HepG2 (cell line): Measurements from ENCODE around the gene SYNDIG1. TPM values are rescaled to one million over a fixed set of nuclear protein-coding genes. Genes with fewer than 3 reads are reported as not detected.

Source experiments
- ATAC-seq: fragments of 200-7000 bp; cut with Tn5 transposase; 3 replicates; pipeline ENCODE4 v1.9.1; 2020; ENCODE audit warnings: mild to moderate bottlenecking, moderate library complexity
- BruUV-seq: library from RNA; stranded (reverse); fragments of 400-500 nt; replicated peaks from 2 replicates; lab custom pipeline; 2021; lab: Mats Ljungman, UMichigan
- CTCF ChIA-PET: fragments of 300-600 bp; formaldehyde crosslinking; extraction: SDS; loops from one replicate; lab custom pipeline; 2021; ENCODE audit warnings: low total read pairs, inconsistent platforms, low intra/inter-chr PET ratio; lab: Yijun Ruan, JAX
- POLR2A ChIA-PET: fragments of 350-600 bp; sonication (Branson Sonifier 250); formaldehyde crosslinking; loops from one replicate; lab custom pipeline; 2020; ENCODE audit warnings: antibody characterized with exemption, inconsistent platforms; lab: Yijun Ruan, JAX
- DNase-seq: peaks from one replicate; pipeline ENCODE4 v3.0.0-alpha.2; 2015; ENCODE audit warnings: low spot score
- FAIRE-seq: peaks from 3 replicates; lab custom pipeline; 2011; peaks lifted over from hg19 to GRCh38; lab: Jason Lieb, UNC
- H2AFZ ChIP-seq: one replicate; pipeline ENCODE4 v1.6.1; 2011; ENCODE audit warnings: low read length, inconsistent platforms
- H3K27ac ChIP-seq: fragments of 300-600 bp; 3 replicates; pipeline ENCODE4 v1.8.0; 2011; ENCODE audit warnings: mixed run types, mild to moderate bottlenecking, mixed read lengths, low read length, inconsistent platforms; ENCODE audit not compliant: insufficient read depth; ENCODE audit errors: extremely low read length
- H3K27me3 ChIP-seq, 2 experiments: fragments of 200-600 bp in 1 of 2; 2 replicates in 1 of 2; 3 replicates in 1 of 2; pipeline versions ENCODE4 v1.6.0 to v1.8.0; 2011; ENCODE audit warnings: low read length in 2 of 2, mild to moderate bottlenecking in 2 of 2, moderate library complexity in 2 of 2, inconsistent platforms in 1 of 2; ENCODE audit not compliant: insufficient read depth in 2 of 2, control insufficient read depth in 1 of 2
- H3K36me3 ChIP-seq, 2 experiments: fragments of 200-600 bp in 1 of 2; replicated peaks in 1 of 2; 2 replicates in 1 of 2; 3 replicates in 1 of 2; pipeline versions ENCODE4 v1.5.1 to v1.8.0; 2011; ENCODE audit warnings: low read length in 2 of 2, inconsistent platforms in 1 of 2; ENCODE audit not compliant: insufficient read depth in 2 of 2, control insufficient read depth in 1 of 2
- H3K4me1 ChIP-seq: 2 replicates; pipeline ENCODE4 v1.5.1; 2012; ENCODE audit warnings: low read length, inconsistent platforms; ENCODE audit not compliant: insufficient read depth
- H3K4me2 ChIP-seq: 2 replicates; pipeline ENCODE4 v1.6.0; 2011; ENCODE audit warnings: low read depth, low read length, inconsistent platforms
- H3K4me3 ChIP-seq, 3 experiments: fragments of 200-600 bp in 1 of 3; sonication (generic), shearing (Covaris generic) in 1 of 3; replicated peaks in 1 of 3; 2 replicates each; pipeline ENCODE4 v1.5.1; 2011 to 2016; ENCODE audit warnings: low read length in 3 of 3, inconsistent platforms in 2 of 3, low read depth in 2 of 3, mild to moderate bottlenecking in 2 of 3, control low read depth in 1 of 3, mixed read lengths in 1 of 3; ENCODE audit not compliant: insufficient read depth in 1 of 3
- H3K79me2 ChIP-seq: one replicate; pipeline ENCODE4 v1.6.1; 2011; ENCODE audit warnings: low read length, inconsistent platforms; ENCODE audit not compliant: insufficient read depth
- H3K9ac ChIP-seq: 2 replicates; pipeline ENCODE4 v1.6.0; 2011; ENCODE audit warnings: mild to moderate bottlenecking, low read depth, low read length, inconsistent platforms; ENCODE audit not compliant: insufficient read depth
- H3K9me3 ChIP-seq: 2 replicates; pipeline ENCODE4 v1.5.1; 2012; ENCODE audit warnings: mild to moderate bottlenecking, low read length
- H4K20me1 ChIP-seq: 2 replicates; pipeline ENCODE4 v1.6.0; 2011; ENCODE audit warnings: inconsistent platforms, mild to moderate bottlenecking, low read length, moderate library complexity; ENCODE audit not compliant: insufficient read depth
- GLI4 ChIP-seq: sonication (generic); formaldehyde crosslinking; IDR thresholded peaks from 2 replicates; pipeline ENCODE4 v1.5.1; 2020; ENCODE audit warnings: missing genetic modification reagents, mild to moderate bottlenecking, moderate library complexity, borderline replicate concordance
- HMGA1 ChIP-seq: sonication (generic); formaldehyde crosslinking; conservative IDR thresholded peaks from 2 replicates; pipeline ENCODE4 v1.4.0; 2020; ENCODE audit warnings: missing genetic modification reagents
- IRF9 ChIP-seq: sonication (generic); formaldehyde crosslinking; IDR thresholded peaks from 2 replicates; pipeline ENCODE4 v1.8.0; 2022; ENCODE audit warnings: missing genetic modification reagents, mild to moderate bottlenecking, borderline replicate concordance
- MAFF ChIP-seq: IDR thresholded peaks from 2 replicates; pipeline ENCODE4 v1.6.1; 2011; ENCODE audit warnings: low read depth, low read length, improper control_type of control experiment
- MAFK ChIP-seq, 2 experiments: IDR thresholded peaks in 1 of 2; conservative IDR thresholded peaks in 1 of 2; 2 replicates each; pipeline ENCODE4 v1.6.1; 2011; ENCODE audit warnings: improper control_type of control experiment in 2 of 2, low read length in 2 of 2
- NFIC ChIP-seq: IDR thresholded peaks from 2 replicates; pipeline ENCODE4 v1.6.1; 2012; ENCODE audit warnings: mild to moderate bottlenecking, low read length, inconsistent platforms
- NFKB2 ChIP-seq: sonication (generic); formaldehyde crosslinking; IDR thresholded peaks from 2 replicates; pipeline ENCODE4 v1.4.0; 2020; ENCODE audit warnings: missing genetic modification reagents, borderline replicate concordance
- ZNF280D ChIP-seq: sonication (generic); formaldehyde crosslinking; IDR thresholded peaks from 2 replicates; pipeline ENCODE4 v1.5.1; 2020; ENCODE audit warnings: mild to moderate bottlenecking, missing genetic modification reagents
- ZNF44 ChIP-seq: sonication (generic); formaldehyde crosslinking; IDR thresholded peaks from 2 replicates; pipeline ENCODE4 v1.5.1; 2020; ENCODE audit warnings: mild to moderate bottlenecking, missing genetic modification reagents
- ZNF530 ChIP-seq: sonication (generic); formaldehyde crosslinking; IDR thresholded peaks from 2 replicates; pipeline ENCODE4 v1.5.0; 2020; ENCODE audit warnings: low read depth, mild to moderate bottlenecking, missing genetic modification reagents
- ZNF556 ChIP-seq: sonication (generic); formaldehyde crosslinking; IDR thresholded peaks from 2 replicates; pipeline ENCODE4 v1.4.0; 2020; ENCODE audit warnings: mild to moderate bottlenecking, missing genetic modification reagents, borderline replicate concordance
- ZNF557 ChIP-seq: sonication (generic); formaldehyde crosslinking; IDR thresholded peaks from 2 replicates; pipeline ENCODE4 v1.4.0; 2020; ENCODE audit warnings: missing genetic modification reagents
- ZNF576 ChIP-seq: sonication (generic); formaldehyde crosslinking; IDR thresholded peaks from 2 replicates; pipeline ENCODE4 v1.4.0; 2020; ENCODE audit warnings: mild to moderate bottlenecking, missing genetic modification reagents
- ZNF740 ChIP-seq: sonication (generic); formaldehyde crosslinking; IDR thresholded peaks from 2 replicates; pipeline ENCODE4 v1.4.0; 2020; ENCODE audit warnings: missing genetic modification reagents
- ZNF775 ChIP-seq: sonication (generic); formaldehyde crosslinking; IDR thresholded peaks from 2 replicates; pipeline ENCODE4 v1.4.0; 2020; ENCODE audit warnings: missing genetic modification reagents, mild to moderate bottlenecking, moderate library complexity, borderline replicate concordance
- WGBS: methylation state at CpG from one replicate; pipeline ENCODE4 v1.1.6; 2017; ENCODE audit warnings: low lambda C conversion rate; 5-methylcytosine and 5-hydroxymethylcytosine counted together
- in situ Hi-C: cut with HindIII; loops from 2 replicates; pipeline ENCODE4 v1.10.0; 2017; ENCODE audit warnings: low pct_unique_long_range_greater_than_20kb; ENCODE audit not compliant: extremely low pct_ligation_motif_present
- intact Hi-C: fragments of 100-400 bp; cut with micrococcal nuclease; formaldehyde crosslinking; loops from one replicate; pipeline ENCODE4 v1.10.0; 2022; ENCODE audit not compliant: unreplicated experiment
- polyA plus RNA-seq, 8 experiments: library from polyadenylated mRNA; depleted of rRNA in 3 of 8; stranded (reverse) in 7 of 8; unstranded in 1 of 8; fragments of >200 nt; fragmentation: Illumina TruSeq in 4 of 8; extraction: Trizol in 4 of 8; gene quantifications; 2 replicates each; pipeline versions ENCODE4 v1.2.1 to v1.2.3, GENCODE V29; 2011 to 2016; ENCODE audit warnings: low read depth in 4 of 8, missing spikeins in 1 of 8, mixed read lengths in 1 of 8; ENCODE audit not compliant: insufficient read depth in 1 of 8
- total RNA-seq, 5 experiments: library from RNA; depleted of rRNA; stranded (reverse); fragments of >200 nt; fragmentation: Illumina TruSeq; extraction: Trizol; gene quantifications; 2 replicates each; pipeline ENCODE4 v1.2.3, GENCODE V29; 2016; ENCODE audit warnings: low read depth in 1 of 5

The SYNDIG1 gene
- total and polyA plus RNA-seq, 2 of the 13 experiments (the other 11 are each of a cell fraction or from before 2014, with no cell fraction given), result not detected

GRCh38 chr20:24618739-24619138, 149.3 kb downstream of the SYNDIG1 start:
- POLR2A ChIA-PET, result no interaction called here

More at GRCh38 chr20:24618739-24619138, 149.3 kb downstream of the SYNDIG1 start:
- no peak overlapping the region for H2AFZ ChIP-seq
- no peaks in the 10 kb centered on the region for H3K79me2 ChIP-seq
- TF ChIP-seq ZNF556 (CRISPR knock-in tag) (no peak), MAFF (peak; percentile 33; the same call in 1 of the 2 replicates), ZNF576 (CRISPR knock-in tag) (no peak), ZNF557 (CRISPR knock-in tag) (no peak), ZNF775 (CRISPR knock-in tag) (no peak), MAFK (conservative IDR thresholded peaks at IDR 0.05 in 1 of 2, IDR thresholded peaks at IDR 0.05 in 1 of 2; ENCODE audit: low read length in 2 of 2) (peak; percentile 51 to 60; a peak in 3 of 4 replicates), ZNF740 (CRISPR knock-in tag) (no peak), IRF9 (no peak), GLI4 (CRISPR knock-in tag) (no peak), ZNF280D (no peak), ZNF530 (CRISPR knock-in tag) (no peak), NFIC (no peak), HMGA1 (CRISPR knock-in tag) (no peak), NFKB2 (no peak), ZNF44 (no peak)
- no peak overlapping the region for H3K9ac ChIP-seq
- 0% methylated on average over 1 of the region's 1 CpG for WGBS
- ATAC-seq (no peak), FAIRE-seq (no peak), DNase-seq (no peak)
- peaks cover 14 to 22% of the 10 kb centered on the region in 2 experiments for H3K27me3 ChIP-seq
- no peak overlapping the region for H3K4me2 ChIP-seq
- H3K27ac ChIP-seq, result no peak overlapping the region
- intact Hi-C loops, result no loop called here
- no TSS peak for BruUV-seq
- H4K20me1 ChIP-seq, result no peaks in the 10 kb centered on the region
- no peaks in the 10 kb centered on the region for H3K36me3 ChIP-seq
- no peaks in the 10 kb centered on the region for H3K9me3 ChIP-seq
- in situ Hi-C loops, result no loop called here
- no peaks in the 10 kb centered on the region for H3K4me1 ChIP-seq
- no peak overlapping the region for H3K4me3 ChIP-seq
- CTCF ChIA-PET, result no interaction called here
